Activated B cell treated with CpG ODN at 0.5 μM for 24 hours (primary cell): ENCODE measurements around the gene CCR1. TPM values are rescaled to one million over a fixed set of nuclear protein-coding genes. Genes with fewer than 3 reads are reported as not detected.

Experiments used
- ATAC-seq: fragments of 200-7000 bp; cut with Tn5 transposase; one replicate; pipeline ENCODE4 v1.10.0; 2021; ENCODE audit warnings: low read depth, mild to moderate bottlenecking, moderate library complexity
- CTCF ChIA-PET: fragments of 350-600 bp; sonication (Branson Sonifier 250); formaldehyde crosslinking; loops from one replicate; lab custom pipeline; 2021; ENCODE audit warnings: antibody characterized with exemption; lab: Charles Lee
- POLR2A ChIA-PET: fragments of 350-600 bp; sonication (Branson Sonifier 250); formaldehyde crosslinking; loops from one replicate; lab custom pipeline; 2021; ENCODE audit warnings: antibody characterized with exemption; lab: Charles Lee
- DNase-seq: peaks from one replicate; pipeline ENCODE4 v3.0.0; 2022
- H3K27ac Mint-ChIP-seq: one replicate; pipeline ENCODE4 v1.8.0; 2020; ENCODE audit warnings: mixed read lengths
- H3K27me3 Mint-ChIP-seq: one replicate; pipeline ENCODE4 v1.8.0; 2021; ENCODE audit warnings: mixed read lengths
- H3K36me3 Mint-ChIP-seq: one replicate; pipeline ENCODE4 v1.8.0; 2021; ENCODE audit warnings: low read depth, mixed read lengths
- H3K4me1 Mint-ChIP-seq: one replicate; pipeline ENCODE4 v1.8.0; 2021; ENCODE audit warnings: mixed read lengths
- H3K4me3 Mint-ChIP-seq: one replicate; pipeline ENCODE4 v1.8.0; 2020; ENCODE audit warnings: mild to moderate bottlenecking, mixed read lengths
- H3K9me3 Mint-ChIP-seq: one replicate; pipeline ENCODE4 v1.8.0; 2020; ENCODE audit warnings: mixed read lengths
- CTCF ChIP-seq: fragments of 200-600 bp; IDR thresholded peaks from one replicate; pipeline ENCODE4 v1.8.0; 2022; ENCODE audit warnings: antibody characterized with exemption, mild to moderate bottlenecking
- intact Hi-C: fragments of 100-400 bp; cut with micrococcal nuclease; formaldehyde crosslinking; loops from one replicate; pipeline ENCODE4 v1.15.1; 2024
- total RNA-seq: library from RNA; stranded (reverse); gene quantifications from 2 replicates; pipeline ENCODE4 v1.2.3, GENCODE V29; 2022

The CCR1 gene
- total RNA-seq, 1 donor from 2014 or later, result 0.82 TPM

DNA sequence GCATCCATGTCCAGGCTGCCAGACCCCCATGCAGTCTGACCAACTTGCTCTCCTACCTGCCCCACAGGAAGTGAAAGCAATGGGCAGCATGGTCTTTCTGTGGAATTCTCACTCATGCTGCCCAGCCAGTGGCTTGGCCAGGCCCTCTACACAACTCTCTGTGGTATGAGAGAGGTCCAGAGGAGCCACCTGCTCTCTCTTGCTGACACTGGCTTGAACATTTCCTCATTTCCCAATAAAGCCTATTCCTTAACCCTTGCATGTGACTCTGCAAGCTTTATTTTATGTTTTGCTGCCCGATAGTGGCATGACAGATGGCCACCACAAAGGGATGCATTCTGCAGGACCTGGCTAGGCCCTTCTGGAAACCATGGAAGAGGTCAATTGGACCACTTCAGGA lies 53.8 kb downstream of the CCR1 start:
- no peaks in the 10 kb centered on the region for H3K36me3 Mint-ChIP-seq
- TF ChIP-seq CTCF, result no peak
- H3K4me1 Mint-ChIP-seq, result peaks cover 5% of the 10 kb centered on the region
- intact Hi-C loops, result no loop called here
- ATAC-seq (no peak), DNase-seq (no peak)
- peaks cover 4% of the 10 kb centered on the region for H3K9me3 Mint-ChIP-seq
- POLR2A ChIA-PET, result no interaction called here
- H3K4me3 Mint-ChIP-seq, result no peak overlapping the region
- H3K27me3 Mint-ChIP-seq, result no peaks in the 10 kb centered on the region
- H3K27ac Mint-ChIP-seq, result no peak overlapping the region
- CTCF ChIA-PET, result no interaction called here

Other genes with a start within 250 kb of the CCR1 start
- gene FYCO1, start 212.5 kb downstream of the CCR1 start, total RNA-seq, result 10.6 and 14.9 TPM in 2 replicates
- not detected in 2 replicates for gene XCR1, start 180.8 kb downstream of the CCR1 start, total RNA-seq
- gene CCR3, start 34.1 kb upstream of the CCR1 start, total RNA-seq, result not detected in 2 replicates
- 0.16 and 0.29 TPM in 2 replicates for gene CCR2, start 145.8 kb upstream of the CCR1 start, total RNA-seq
- 0.27 and 0.55 TPM in 2 replicates for gene CCR5, start 162.6 kb upstream of the CCR1 start, total RNA-seq
- gene CCRL2, start 198.9 kb upstream of the CCR1 start, total RNA-seq, result 1.9 TPM in 2 replicates